Fibroblast of mammary gland (primary cell): Measurements from ENCODE around the gene DBN1.

ENCODE experiments used
- DNase-seq: peaks from one replicate; pipeline ENCODE4 v3.0.0-alpha.2; 2010; ENCODE audit warnings: low read depth
- H3K4me3 ChIP-seq: 2 replicates; pipeline ENCODE4 v1.5.1; 2011; ENCODE audit warnings: low read depth, mild to moderate bottlenecking, low read length, moderate library complexity; ENCODE audit not compliant: control insufficient read depth
- TF ChIP-seq, protein P1 (sequence below): conservative IDR thresholded peaks from 2 replicates; pipeline ENCODE4 v1.5.1; 2011; ENCODE audit warnings: low read depth, low read length, inconsistent platforms; ENCODE audit not compliant: control insufficient read depth, insufficient read depth

The DBN1 gene

GRCh38 chr5:177495243-177496060, 22.0 kb upstream of the DBN1 start:
- DNase-seq, result peak; percentile 84
- peak overlapping the region; percentile 77 for H3K4me3 ChIP-seq

DNA sequence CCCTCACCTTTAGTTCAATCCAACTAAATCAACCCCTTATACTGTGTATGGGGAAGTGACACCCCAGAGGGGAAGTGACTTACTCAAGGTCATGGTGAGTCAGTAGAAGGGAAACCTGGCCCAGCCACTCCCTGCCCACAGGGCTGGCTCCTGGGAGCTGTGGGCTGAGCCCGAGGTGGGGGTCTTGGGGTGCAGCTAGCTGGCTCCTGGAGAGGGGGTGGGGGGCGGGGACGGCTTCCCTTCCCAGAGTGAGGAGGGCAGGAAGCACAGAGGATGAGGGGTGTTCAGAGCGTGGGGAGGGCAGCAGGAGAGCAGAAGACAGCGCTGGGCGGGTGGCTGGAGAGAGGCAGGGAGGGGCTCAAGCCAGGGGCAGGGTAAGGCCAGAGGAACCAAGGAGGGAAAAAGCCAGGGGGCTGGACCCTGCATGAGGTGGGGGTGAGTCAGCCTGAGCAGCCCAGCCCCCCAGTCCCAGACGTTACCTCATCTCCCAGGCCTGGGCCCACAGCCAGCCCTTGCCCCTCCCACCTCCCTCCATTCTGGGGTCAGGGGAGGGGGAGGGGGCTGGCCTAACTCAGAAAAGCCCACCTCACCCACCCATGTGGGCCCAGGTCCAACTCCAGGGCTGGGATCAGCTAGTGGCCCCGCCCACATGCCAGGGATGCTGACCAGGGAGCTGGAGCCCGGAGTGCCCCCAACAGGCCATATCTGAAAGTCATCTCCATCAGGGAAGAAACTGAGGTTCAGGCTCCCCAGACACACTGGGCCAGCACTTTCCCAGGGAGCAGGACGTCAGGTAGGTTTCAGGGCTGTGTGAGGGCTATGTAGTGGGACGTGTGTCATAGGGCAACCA, 21.1 kb upstream of the DBN1 start:
- DNase-seq, result peak; percentile 93
- TF ChIP-seq, protein P1, sequence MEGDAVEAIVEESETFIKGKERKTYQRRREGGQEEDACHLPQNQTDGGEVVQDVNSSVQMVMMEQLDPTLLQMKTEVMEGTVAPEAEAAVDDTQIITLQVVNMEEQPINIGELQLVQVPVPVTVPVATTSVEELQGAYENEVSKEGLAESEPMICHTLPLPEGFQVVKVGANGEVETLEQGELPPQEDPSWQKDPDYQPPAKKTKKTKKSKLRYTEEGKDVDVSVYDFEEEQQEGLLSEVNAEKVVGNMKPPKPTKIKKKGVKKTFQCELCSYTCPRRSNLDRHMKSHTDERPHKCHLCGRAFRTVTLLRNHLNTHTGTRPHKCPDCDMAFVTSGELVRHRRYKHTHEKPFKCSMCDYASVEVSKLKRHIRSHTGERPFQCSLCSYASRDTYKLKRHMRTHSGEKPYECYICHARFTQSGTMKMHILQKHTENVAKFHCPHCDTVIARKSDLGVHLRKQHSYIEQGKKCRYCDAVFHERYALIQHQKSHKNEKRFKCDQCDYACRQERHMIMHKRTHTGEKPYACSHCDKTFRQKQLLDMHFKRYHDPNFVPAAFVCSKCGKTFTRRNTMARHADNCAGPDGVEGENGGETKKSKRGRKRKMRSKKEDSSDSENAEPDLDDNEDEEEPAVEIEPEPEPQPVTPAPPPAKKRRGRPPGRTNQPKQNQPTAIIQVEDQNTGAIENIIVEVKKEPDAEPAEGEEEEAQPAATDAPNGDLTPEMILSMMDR, result peak; percentile 42
- peak overlapping the region; percentile 77 for H3K4me3 ChIP-seq

More at GRCh38 chr5:177495243-177496060, 22.0 kb upstream of the DBN1 start:
- TF ChIP-seq, protein P1, result no peak

GRCh38 chr5:177493795-177494345, 20.4 kb upstream of the DBN1 start:
- TF ChIP-seq, protein P1, result no peak
- H3K4me3 ChIP-seq, result peak overlapping the region; percentile 20
- DNase-seq, result no peak

DNA sequence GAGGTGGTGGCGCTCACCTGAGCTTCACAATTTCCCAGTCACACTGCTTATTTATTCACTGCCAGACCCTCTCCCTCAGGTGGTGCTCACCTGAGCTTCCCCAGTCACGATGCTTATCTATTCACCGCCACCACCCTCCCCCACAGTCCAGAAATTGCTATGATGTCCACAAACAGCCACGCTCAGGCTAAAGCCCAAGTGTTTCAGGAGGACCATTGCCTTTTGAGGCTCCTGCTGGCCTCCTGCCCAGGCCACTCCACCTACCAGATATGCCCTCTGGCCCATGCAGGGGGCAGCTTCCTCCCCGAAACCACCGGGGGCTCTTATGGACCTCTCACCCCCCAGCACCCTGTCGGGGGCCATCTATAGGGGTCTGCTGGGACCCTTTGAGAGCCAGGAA, 19.4 kb upstream of the DBN1 start:
- TF ChIP-seq, protein P1, result no peak
- no peak for DNase-seq
- no peak overlapping the region for H3K4me3 ChIP-seq

GRCh38 chr5:177491983-177492746, 18.7 kb upstream of the DBN1 start:
- TF ChIP-seq, protein P1, result no peak
- no peak overlapping the region for H3K4me3 ChIP-seq
- DNase-seq, result no peak

GRCh38 chr5:177491429-177491945, 18.1 kb upstream of the DBN1 start:
- H3K4me3 ChIP-seq, result no peak overlapping the region
- TF ChIP-seq, protein P1, result peak; percentile 31
- DNase-seq, result peak; percentile 37
